SK-N-SH (cell line): ENCODE data around the gene PCDH1. TPM values are rescaled to one million over a fixed set of nuclear protein-coding genes. Genes with fewer than 3 reads are reported as not detected.

Experiments used
- CTCF ChIA-PET: fragments of 300-600, 350-600 bp; formaldehyde crosslinking; extraction: SDS; loops from one replicate; lab custom pipeline; 2021; lab: Yijun Ruan, JAX
- POLR2A ChIA-PET: fragments of 350-600 bp; sonication (Branson Sonifier 250); formaldehyde crosslinking; extraction: SDS; loops from one replicate; lab custom pipeline; 2020; ENCODE audit warnings: antibody characterized with exemption, inconsistent platforms; lab: Yijun Ruan, JAX
- DNase-seq: peaks from one replicate; pipeline ENCODE4 v3.0.0; 2012
- H2AFZ ChIP-seq: fragments of 200-600 bp; sonication (generic); 2 replicates; pipeline ENCODE4 v1.8.1; 2016; ENCODE audit warnings: antibody characterized with exemption, mild to moderate bottlenecking, low read depth
- H3F3A ChIP-seq: fragments of 200-600 bp; sonication (generic); replicated peaks from 2 replicates; pipeline ENCODE3; 2016; ENCODE audit warnings: antibody characterized with exemption, mild to moderate bottlenecking; ENCODE audit not compliant: insufficient read depth
- H3K27ac ChIP-seq, 2 experiments: fragments of 200-500 bp in 1 of 2; fragments of 200-600 bp in 1 of 2; sonication (Bioruptor generic) in 1 of 2; sonication (generic), shearing (Covaris generic) in 1 of 2; 2 replicates each; pipeline versions ENCODE4 v1.5.1 to v1.6.1; 2014 to 2016; ENCODE audit warnings: low read depth in 2 of 2, inconsistent platforms in 1 of 2, low read length in 1 of 2, mild to moderate bottlenecking in 1 of 2, mixed read lengths in 1 of 2
- H3K27me3 ChIP-seq: fragments of 200-600 bp; sonication (generic), shearing (Covaris generic); 2 replicates; pipeline ENCODE4 v1.6.1; 2016; ENCODE audit warnings: mixed run types; ENCODE audit not compliant: insufficient read depth
- H3K36me3 ChIP-seq, 2 experiments: fragments of 200-500 bp in 1 of 2; fragments of 200-600 bp in 1 of 2; sonication (Bioruptor generic) in 1 of 2; sonication (generic) in 1 of 2; replicated peaks in 1 of 2; 2 replicates each; pipeline versions ENCODE3 to v1.5.1; 2014 to 2016; ENCODE audit warnings: low read length in 1 of 2, mild to moderate bottlenecking in 1 of 2; ENCODE audit not compliant: insufficient read depth in 2 of 2, control insufficient read depth in 1 of 2
- H3K4me1 ChIP-seq, 2 experiments: fragments of 200-500 bp in 1 of 2; fragments of 200-600 bp in 1 of 2; sonication (Bioruptor generic) in 1 of 2; sonication (generic), shearing (Covaris generic) in 1 of 2; 2 replicates each; pipeline versions ENCODE4 v1.5.1 to v1.6.1; 2014 to 2016; ENCODE audit warnings: low read depth in 1 of 2, low read length in 1 of 2, mixed run types in 1 of 2; ENCODE audit not compliant: insufficient read depth in 2 of 2, control insufficient read depth in 1 of 2
- H3K4me2 ChIP-seq: fragments of 200-600 bp; sonication (generic), shearing (Covaris generic); 2 replicates; pipeline ENCODE4 v1.6.1; 2017; ENCODE audit warnings: mixed run types
- H3K4me3 ChIP-seq, 2 experiments: fragments of 200-500 bp in 1 of 2; fragments of 200-600 bp in 1 of 2; sonication (Bioruptor generic) in 1 of 2; sonication (generic), shearing (Covaris generic) in 1 of 2; 2 replicates each; pipeline versions ENCODE4 v1.5.1 to v1.8.1; 2014 to 2016; ENCODE audit warnings: low read depth in 2 of 2, inconsistent platforms in 1 of 2, low read length in 1 of 2, mild to moderate bottlenecking in 1 of 2, mixed read lengths in 1 of 2, moderate library complexity in 1 of 2
- H3K79me2 ChIP-seq: fragments of 200-600 bp; sonication (generic); 2 replicates; pipeline ENCODE4 v1.8.1; 2017; ENCODE audit warnings: mild to moderate bottlenecking; ENCODE audit not compliant: insufficient read depth
- H3K9ac ChIP-seq: fragments of 200-600 bp; sonication (generic); 2 replicates; pipeline ENCODE4 v1.6.1; 2017; ENCODE audit warnings: mixed run types
- H3K9me2 ChIP-seq: fragments of 200-600 bp; sonication (generic); 2 replicates; pipeline ENCODE4 v1.6.1; 2017; ENCODE audit warnings: mixed run types
- H3K9me3 ChIP-seq: fragments of 200-600 bp; sonication (generic); 2 replicates; pipeline ENCODE4 v1.6.1; 2017; ENCODE audit warnings: mixed run types, mild to moderate bottlenecking, moderate library complexity
- H4K20me1 ChIP-seq: fragments of 200-600 bp; sonication (generic); 2 replicates; pipeline ENCODE4 v1.6.1; 2017; ENCODE audit warnings: mild to moderate bottlenecking, mixed run types; ENCODE audit not compliant: insufficient read depth
- ELF1 ChIP-seq: IDR thresholded peaks from 2 replicates; pipeline ENCODE4 v1.4.0; 2012
- FOSL2 ChIP-seq: IDR thresholded peaks from 2 replicates; pipeline ENCODE4 v1.4.0; 2012; ENCODE audit warnings: low read depth, mild to moderate bottlenecking, moderate library complexity, borderline replicate concordance
- FOXJ3 ChIP-seq: sonication (generic); formaldehyde crosslinking; IDR thresholded peaks from 2 replicates; pipeline ENCODE4 v1.5.1; 2020; ENCODE audit warnings: mild to moderate bottlenecking, missing genetic modification reagents
- FOXM1 ChIP-seq: IDR thresholded peaks from 2 replicates; pipeline ENCODE4 v1.4.0; 2012; ENCODE audit warnings: low read depth, mild to moderate bottlenecking
- GATA2 ChIP-seq: sonication (generic); formaldehyde crosslinking; IDR thresholded peaks from 2 replicates; pipeline ENCODE4 v1.5.0; 2020; ENCODE audit warnings: mild to moderate bottlenecking, missing genetic modification reagents
- MEF2A ChIP-seq: IDR thresholded peaks from 2 replicates; pipeline ENCODE4 v1.4.0; 2012; ENCODE audit warnings: low read depth, borderline replicate concordance
- MXI1 ChIP-seq: IDR thresholded peaks from 2 replicates; pipeline ENCODE4 v1.6.1; 2012; ENCODE audit warnings: mild to moderate bottlenecking, low read depth, low read length, improper control_type of control experiment
- NFIC ChIP-seq: IDR thresholded peaks from 2 replicates; pipeline ENCODE4 v1.4.0; 2012; ENCODE audit warnings: borderline replicate concordance
- POLR2AphosphoS5 ChIP-seq: IDR thresholded peaks from 2 replicates; pipeline ENCODE4 v1.6.1; 2012; ENCODE audit warnings: low read depth, low read length
- RAD21 ChIP-seq: IDR thresholded peaks from 2 replicates; pipeline ENCODE4 v1.6.1; 2012; ENCODE audit warnings: mild to moderate bottlenecking, low read length
- RCOR1 ChIP-seq: fragments of 150-350 bp; IDR thresholded peaks from 2 replicates; pipeline ENCODE4 v1.6.1; 2017; ENCODE audit warnings: antibody characterized with exemption, low read length
- SIN3A ChIP-seq: IDR thresholded peaks from 2 replicates; pipeline ENCODE4 v1.6.1; 2012; ENCODE audit warnings: low read depth, mild to moderate bottlenecking, low read length, moderate library complexity, borderline replicate concordance
- TCF12 ChIP-seq: IDR thresholded peaks from 2 replicates; pipeline ENCODE4 v1.4.0; 2012
- TEAD4 ChIP-seq: IDR thresholded peaks from 2 replicates; pipeline ENCODE4 v1.4.0; 2012; ENCODE audit warnings: mild to moderate bottlenecking, borderline replicate concordance; ENCODE audit not compliant: insufficient read depth
- YY1 ChIP-seq: IDR thresholded peaks from 2 replicates; pipeline ENCODE4 v1.4.0; 2012; ENCODE audit warnings: low read depth, mild to moderate bottlenecking
- WGBS: methylation state at CpG from one replicate; pipeline ENCODE4 v1.1.6; 2017; ENCODE audit warnings: low lambda C conversion rate; 5-methylcytosine and 5-hydroxymethylcytosine counted together
- polyA plus RNA-seq, 3 experiments: library from polyadenylated mRNA; depleted of rRNA; stranded (reverse); fragments of >200 nt; gene quantifications; 2 replicates each; pipeline ENCODE4 v1.2.3, GENCODE V29; 2012
- TF ChIP-seq, protein P1 (sequence below): fragments of 150-350 bp; IDR thresholded peaks from 2 replicates; pipeline ENCODE4 v1.6.1; 2016; ENCODE audit warnings: mild to moderate bottlenecking, low read depth, low read length
- TF ChIP-seq, protein P2 (sequence below): IDR thresholded peaks from 2 replicates; pipeline ENCODE4 v1.6.1; 2012; ENCODE audit warnings: mild to moderate bottlenecking, low read depth, low read length, moderate library complexity
- TF ChIP-seq, protein P3 (sequence below): IDR thresholded peaks from 2 replicates; pipeline ENCODE4 v1.4.0; 2012; ENCODE audit warnings: low read depth
- TF ChIP-seq, protein P4 (sequence below): IDR thresholded peaks from 2 replicates; pipeline ENCODE4 v1.4.0; 2012; ENCODE audit warnings: low read depth, borderline replicate concordance

PCDH1 gene
- polyA plus RNA-seq, 1 of the 3 experiments (the other 2 are of a cell fraction) = 0.08 TPM

DNA sequence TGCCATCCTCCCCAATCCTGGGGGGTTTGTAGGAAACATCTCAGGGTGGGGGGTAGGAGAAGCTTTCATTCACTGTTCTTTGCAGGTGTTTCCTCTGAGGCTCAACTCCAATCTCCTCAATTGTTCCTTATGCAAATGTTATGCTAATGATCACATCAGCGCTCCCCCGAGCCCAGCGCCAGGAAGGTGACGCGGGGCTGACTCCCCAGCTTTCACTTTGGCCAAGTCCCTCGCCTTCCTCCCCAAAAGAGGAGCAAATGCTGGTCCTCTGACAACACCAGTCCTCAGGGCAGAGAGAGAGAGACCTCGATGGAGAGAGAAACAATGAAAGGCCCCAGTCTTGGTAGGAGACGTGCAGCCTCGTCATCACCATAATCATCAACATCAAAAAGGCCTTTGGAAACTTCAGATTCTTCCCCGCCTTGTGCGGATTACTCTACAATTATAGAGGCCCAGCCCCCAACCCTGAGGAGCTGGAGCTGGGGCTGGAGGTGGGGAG lies 39.1 kb downstream of the PCDH1 start:
- H3K9ac ChIP-seq = no peak overlapping the region
- ChIA-PET CTCF (interaction anchor here (0.9 to 14.2 kb wide), 16 partner anchors 11 to 147 kb away, joined by 3 to 162 read pairs (median 4); partner anchors contain the start of gene PCDH1), POLR2A (interaction anchor here (1.3 to 2.5 kb wide), 3 partner anchors 10 to 39 kb away, joined by 4 to 12 read pairs (median 7); partner anchors contain the start of gene PCDH1)
- peaks cover 0 to 78% of the 10 kb centered on the region in 2 experiments; a peak in 3 of 4 replicates for H3K4me1 ChIP-seq
- H3K4me2 ChIP-seq = no peak overlapping the region
- no peaks in the 10 kb centered on the region for H3K9me2 ChIP-seq
- H3K36me3 ChIP-seq = no peaks in the 10 kb centered on the region
- H3K9me3 ChIP-seq = no peaks in the 10 kb centered on the region
- no peak overlapping the region for H2AFZ ChIP-seq
- no peaks in the 10 kb centered on the region for H3F3A ChIP-seq
- 75% methylated on average over 11 of the region's 11 CpGs for WGBS
- H3K27ac ChIP-seq = peak overlapping the region in 1 of 2 experiments; percentile 51; a peak in 1 of 4 replicates
- TF ChIP-seq FOXJ3 (CRISPR knock-in tag) = no peak
- no peak for TF ChIP-seq RAD21
- TF ChIP-seq RCOR1 = no peak
- TF ChIP-seq YY1 = no peak
- no peak for TF ChIP-seq ELF1
- TF ChIP-seq NFIC = no peak
- TF ChIP-seq, protein P1, sequence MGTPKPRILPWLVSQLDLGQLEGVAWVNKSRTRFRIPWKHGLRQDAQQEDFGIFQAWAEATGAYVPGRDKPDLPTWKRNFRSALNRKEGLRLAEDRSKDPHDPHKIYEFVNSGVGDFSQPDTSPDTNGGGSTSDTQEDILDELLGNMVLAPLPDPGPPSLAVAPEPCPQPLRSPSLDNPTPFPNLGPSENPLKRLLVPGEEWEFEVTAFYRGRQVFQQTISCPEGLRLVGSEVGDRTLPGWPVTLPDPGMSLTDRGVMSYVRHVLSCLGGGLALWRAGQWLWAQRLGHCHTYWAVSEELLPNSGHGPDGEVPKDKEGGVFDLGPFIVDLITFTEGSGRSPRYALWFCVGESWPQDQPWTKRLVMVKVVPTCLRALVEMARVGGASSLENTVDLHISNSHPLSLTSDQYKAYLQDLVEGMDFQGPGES = no peak
- TF ChIP-seq, protein P2, sequence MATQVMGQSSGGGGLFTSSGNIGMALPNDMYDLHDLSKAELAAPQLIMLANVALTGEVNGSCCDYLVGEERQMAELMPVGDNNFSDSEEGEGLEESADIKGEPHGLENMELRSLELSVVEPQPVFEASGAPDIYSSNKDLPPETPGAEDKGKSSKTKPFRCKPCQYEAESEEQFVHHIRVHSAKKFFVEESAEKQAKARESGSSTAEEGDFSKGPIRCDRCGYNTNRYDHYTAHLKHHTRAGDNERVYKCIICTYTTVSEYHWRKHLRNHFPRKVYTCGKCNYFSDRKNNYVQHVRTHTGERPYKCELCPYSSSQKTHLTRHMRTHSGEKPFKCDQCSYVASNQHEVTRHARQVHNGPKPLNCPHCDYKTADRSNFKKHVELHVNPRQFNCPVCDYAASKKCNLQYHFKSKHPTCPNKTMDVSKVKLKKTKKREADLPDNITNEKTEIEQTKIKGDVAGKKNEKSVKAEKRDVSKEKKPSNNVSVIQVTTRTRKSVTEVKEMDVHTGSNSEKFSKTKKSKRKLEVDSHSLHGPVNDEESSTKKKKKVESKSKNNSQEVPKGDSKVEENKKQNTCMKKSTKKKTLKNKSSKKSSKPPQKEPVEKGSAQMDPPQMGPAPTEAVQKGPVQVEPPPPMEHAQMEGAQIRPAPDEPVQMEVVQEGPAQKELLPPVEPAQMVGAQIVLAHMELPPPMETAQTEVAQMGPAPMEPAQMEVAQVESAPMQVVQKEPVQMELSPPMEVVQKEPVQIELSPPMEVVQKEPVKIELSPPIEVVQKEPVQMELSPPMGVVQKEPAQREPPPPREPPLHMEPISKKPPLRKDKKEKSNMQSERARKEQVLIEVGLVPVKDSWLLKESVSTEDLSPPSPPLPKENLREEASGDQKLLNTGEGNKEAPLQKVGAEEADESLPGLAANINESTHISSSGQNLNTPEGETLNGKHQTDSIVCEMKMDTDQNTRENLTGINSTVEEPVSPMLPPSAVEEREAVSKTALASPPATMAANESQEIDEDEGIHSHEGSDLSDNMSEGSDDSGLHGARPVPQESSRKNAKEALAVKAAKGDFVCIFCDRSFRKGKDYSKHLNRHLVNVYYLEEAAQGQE = no peak
- TF ChIP-seq SIN3A = no peak
- TF ChIP-seq FOSL2 = no peak
- TF ChIP-seq FOXM1 = no peak
- TF ChIP-seq MXI1 = no peak
- TF ChIP-seq POLR2AphosphoS5 = no peak
- TF ChIP-seq MEF2A = no peak
- TF ChIP-seq, protein P3, sequence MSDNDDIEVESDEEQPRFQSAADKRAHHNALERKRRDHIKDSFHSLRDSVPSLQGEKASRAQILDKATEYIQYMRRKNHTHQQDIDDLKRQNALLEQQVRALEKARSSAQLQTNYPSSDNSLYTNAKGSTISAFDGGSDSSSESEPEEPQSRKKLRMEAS = no peak
- TF ChIP-seq, protein P4, sequence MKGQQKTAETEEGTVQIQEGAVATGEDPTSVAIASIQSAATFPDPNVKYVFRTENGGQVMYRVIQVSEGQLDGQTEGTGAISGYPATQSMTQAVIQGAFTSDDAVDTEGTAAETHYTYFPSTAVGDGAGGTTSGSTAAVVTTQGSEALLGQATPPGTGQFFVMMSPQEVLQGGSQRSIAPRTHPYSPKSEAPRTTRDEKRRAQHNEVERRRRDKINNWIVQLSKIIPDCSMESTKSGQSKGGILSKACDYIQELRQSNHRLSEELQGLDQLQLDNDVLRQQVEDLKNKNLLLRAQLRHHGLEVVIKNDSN = no peak
- no peak for TF ChIP-seq TCF12
- TF ChIP-seq GATA2 (CRISPR knock-in tag) = no peak
- TF ChIP-seq TEAD4 = no peak
- TF ChIP-seq, all 33 proteins: peak for 0
- no peak for DNase-seq
- Histone ChIP-seq H3K4me3 (no peak overlapping the region), H3K79me2 (no peaks in the 10 kb centered on the region), H3K27me3 (peaks cover 18% of the 10 kb centered on the region; the same call in 1 of the 2 replicates), H4K20me1 (no peaks in the 10 kb centered on the region)
